ENCODE results near the gene FOXK2.
"Not testable (repeated sequence)": the region's sequence is repeated elsewhere in the genome, so short reads cannot be mapped to it uniquely, and the experiment has no call there.

The FOXK2 gene

DNA sequence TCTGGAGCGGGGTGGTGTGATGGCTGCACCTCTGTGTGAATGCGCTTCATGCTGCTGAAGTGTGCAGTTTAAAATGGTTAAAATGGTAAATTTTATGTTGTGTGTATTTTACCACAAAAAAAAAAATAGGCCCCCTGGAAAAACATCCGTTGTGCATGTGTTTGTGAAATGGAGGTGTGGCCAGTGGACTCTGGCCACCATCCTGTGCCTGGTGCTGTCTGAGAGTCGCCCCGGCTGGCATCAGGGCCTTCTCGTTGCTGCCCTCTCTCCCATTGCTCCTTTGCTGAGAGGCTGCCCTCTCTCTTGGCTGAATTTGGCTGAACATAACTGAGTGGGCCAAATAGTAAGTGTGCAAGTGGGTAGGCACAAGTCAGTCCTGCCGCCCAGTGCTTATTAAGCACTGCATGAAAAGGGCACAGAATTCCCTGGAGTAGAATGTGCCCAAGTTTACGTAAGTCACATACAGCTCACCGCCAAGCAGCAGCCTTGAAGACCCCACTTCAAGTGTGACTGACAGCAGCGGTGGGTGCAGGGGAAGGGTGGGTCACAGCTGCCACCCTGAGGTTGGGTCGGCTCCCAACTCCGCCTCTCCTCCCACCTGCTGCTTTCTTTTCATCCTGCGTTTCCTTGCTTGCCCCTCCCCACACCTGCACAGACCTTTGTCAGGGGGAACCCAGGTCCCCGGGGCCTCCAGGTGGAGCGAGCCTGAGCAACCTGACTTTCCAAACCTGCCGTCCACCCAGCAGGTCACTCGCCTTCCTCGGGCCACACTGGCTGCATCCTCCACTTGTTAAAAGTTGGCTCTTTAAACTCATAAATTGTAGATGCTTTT, 46.8 kb downstream of the FOXK2 start:
- Histone ChIP-seq H3K4me3 (ENCODE audit: low read length) (no peak overlapping the region), H2AFZ (ENCODE audit: low read depth, low read length) (no peak overlapping the region), H3K27me3 (ENCODE audit: insufficient read depth, low read length) (no peaks in the 10 kb centered on the region), H3K9me3 (ENCODE audit: low read length) (no peaks in the 10 kb centered on the region), H3K4me1 (ENCODE audit: insufficient read depth, low read length) (no peaks in the 10 kb centered on the region), H3K36me3 (ENCODE audit: insufficient read depth, low read length) (peaks cover 60% of the 10 kb centered on the region)

DNA sequence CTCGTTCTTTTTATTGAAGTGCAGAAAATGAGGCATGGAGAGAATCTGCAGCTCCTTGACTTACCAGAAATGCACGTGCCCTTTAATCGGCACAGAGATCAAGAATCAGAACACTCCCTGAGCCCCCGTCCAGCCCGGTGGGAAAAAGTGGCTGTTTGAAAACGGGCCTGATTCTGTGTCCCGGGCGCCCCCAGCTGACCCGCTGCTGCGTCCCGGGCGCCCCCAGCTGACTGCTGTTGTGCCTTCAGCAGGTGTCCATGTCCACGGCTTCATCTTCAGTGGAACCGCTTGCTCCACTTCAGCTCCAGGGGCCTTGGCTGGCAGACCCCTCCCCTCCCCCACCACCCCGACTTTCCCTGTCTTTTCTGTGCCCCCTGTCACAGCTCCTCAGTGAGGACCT, 47.8 kb downstream of the FOXK2 start:
- Histone ChIP-seq H3K36me3 (ENCODE audit: insufficient read depth, low read length) (peaks cover 68% of the 10 kb centered on the region), H2AFZ (ENCODE audit: low read depth, low read length) (no peak overlapping the region), H3K9me3 (ENCODE audit: low read length) (no peaks in the 10 kb centered on the region), H3K4me1 (ENCODE audit: insufficient read depth, low read length) (no peaks in the 10 kb centered on the region), H3K4me3 (ENCODE audit: low read length) (no peak overlapping the region), H3K27me3 (ENCODE audit: insufficient read depth, low read length) (no peaks in the 10 kb centered on the region)

DNA sequence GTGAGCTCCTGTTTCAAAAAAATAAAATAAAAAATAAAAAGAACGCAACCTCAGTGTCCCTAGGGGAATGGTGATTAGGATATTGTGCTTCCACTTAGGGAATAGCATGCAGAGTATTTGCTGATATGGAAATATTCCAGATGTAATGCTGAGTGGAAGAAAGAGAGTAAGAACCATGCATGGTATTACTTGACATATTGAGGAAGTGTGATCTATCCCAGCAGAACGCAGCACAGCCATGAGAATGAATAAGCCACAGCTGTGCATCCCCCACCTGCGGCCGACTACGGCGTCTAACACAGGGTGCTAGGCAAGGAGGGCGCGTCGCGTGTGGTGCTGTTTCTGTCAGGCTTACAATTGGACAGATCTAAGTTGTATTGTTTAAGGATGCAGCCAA, 49.5 kb downstream of the FOXK2 start:
- Histone ChIP-seq H3K4me1 (ENCODE audit: insufficient read depth, low read length) (no peaks in the 10 kb centered on the region), H3K27me3 (ENCODE audit: insufficient read depth, low read length) (no peaks in the 10 kb centered on the region), H3K36me3 (ENCODE audit: insufficient read depth, low read length) (peaks cover 84% of the 10 kb centered on the region)

DNA sequence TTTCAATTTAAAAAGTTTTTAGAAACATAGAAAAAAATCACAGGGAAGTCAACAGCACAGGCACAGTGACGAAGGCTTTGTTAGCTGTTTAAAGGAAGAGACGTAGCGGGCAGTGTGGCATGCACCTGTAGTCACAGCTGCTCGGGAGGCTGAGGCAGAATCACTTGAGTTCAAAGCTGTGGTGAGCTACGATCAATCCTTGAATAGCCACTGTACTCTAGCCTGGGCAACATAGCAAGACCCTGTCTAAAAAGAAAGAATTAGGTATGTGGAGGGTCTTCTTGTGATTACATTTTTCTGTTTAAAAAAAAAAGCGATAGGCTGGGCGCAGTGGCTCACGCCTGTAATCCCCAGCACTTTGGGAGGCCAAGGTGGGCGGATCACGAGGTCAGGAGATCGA, 50.1 kb downstream of the FOXK2 start:
- no peak overlapping the region for H3K4me3 ChIP-seq (ENCODE audit: low read length)
- no peaks in the 10 kb centered on the region for H3K27me3 ChIP-seq (ENCODE audit: insufficient read depth, low read length)
- H2AFZ ChIP-seq (ENCODE audit: low read depth, low read length) = no peak overlapping the region
- H3K4me1 ChIP-seq (ENCODE audit: insufficient read depth, low read length) = no peaks in the 10 kb centered on the region
- H3K9me3 ChIP-seq (ENCODE audit: low read length) = peaks cover 1% of the 10 kb centered on the region
- H3K36me3 ChIP-seq (ENCODE audit: insufficient read depth, low read length) = peaks cover 88% of the 10 kb centered on the region

More for the DNA sequence above, 49.5 kb downstream of the FOXK2 start:
- no peak overlapping the region for H2AFZ ChIP-seq (ENCODE audit: low read depth, low read length)
- H3K9me3 ChIP-seq (ENCODE audit: low read length) = peaks cover 1% of the 10 kb centered on the region
- no peak overlapping the region for H3K4me3 ChIP-seq (ENCODE audit: low read length)

DNA sequence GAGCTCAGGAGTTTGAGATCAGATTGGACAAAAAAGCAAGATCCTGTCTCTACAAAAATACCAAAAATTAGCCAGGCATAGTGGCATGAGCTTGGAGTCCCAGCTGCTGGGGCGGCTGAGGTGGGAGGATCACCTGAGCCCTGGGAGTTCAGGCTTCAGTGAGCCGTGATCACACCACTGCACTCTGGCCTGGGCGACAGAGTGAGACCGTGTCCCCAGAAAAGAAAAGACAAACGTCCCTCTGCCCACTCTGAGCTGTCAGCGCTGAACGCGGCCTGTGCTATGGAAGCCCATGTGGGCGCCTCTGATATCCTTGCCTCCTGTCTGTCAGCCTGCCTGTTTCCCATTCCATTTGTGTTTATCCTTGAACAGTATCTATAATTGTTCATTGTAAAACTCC, 50.7 kb downstream of the FOXK2 start:
- Histone ChIP-seq H3K27me3 (ENCODE audit: insufficient read depth, low read length) (no peaks in the 10 kb centered on the region), H3K9me3 (ENCODE audit: low read length) (peaks cover 1% of the 10 kb centered on the region), H3K4me1 (ENCODE audit: insufficient read depth, low read length) (no peaks in the 10 kb centered on the region), H3K36me3 (ENCODE audit: insufficient read depth, low read length) (peaks cover 89% of the 10 kb centered on the region), H2AFZ (ENCODE audit: low read depth, low read length) (no peak overlapping the region), H3K4me3 (ENCODE audit: low read length) (no peak overlapping the region)

DNA sequence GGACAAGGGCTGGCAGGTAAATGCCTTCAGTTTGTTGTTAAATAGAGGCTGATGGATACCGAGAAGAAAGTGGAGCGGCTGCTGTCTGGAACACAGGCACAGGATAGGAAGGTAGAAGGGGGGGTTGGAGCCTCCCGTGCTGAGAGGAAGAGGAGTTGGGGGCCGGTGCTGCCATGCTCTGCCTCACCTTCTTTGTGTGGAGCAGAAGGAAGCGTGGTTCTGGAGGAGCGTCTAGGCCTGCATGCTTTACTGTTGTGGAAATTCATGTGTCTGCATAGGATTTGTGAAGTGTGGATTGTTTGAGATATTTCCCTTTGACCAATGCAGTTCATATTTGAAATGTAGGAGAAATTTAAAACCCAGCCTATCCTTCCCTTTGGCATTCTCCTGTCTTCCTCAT, 52.3 kb downstream of the FOXK2 start:
- Histone ChIP-seq H2AFZ (ENCODE audit: low read depth, low read length) (no peak overlapping the region), H3K4me3 (ENCODE audit: low read length) (no peak overlapping the region), H3K36me3 (ENCODE audit: insufficient read depth, low read length) (peaks cover 83% of the 10 kb centered on the region), H3K27me3 (ENCODE audit: insufficient read depth, low read length) (no peaks in the 10 kb centered on the region), H3K9me3 (ENCODE audit: low read length) (peaks cover 1% of the 10 kb centered on the region), H3K4me1 (ENCODE audit: insufficient read depth, low read length) (no peaks in the 10 kb centered on the region)

DNA sequence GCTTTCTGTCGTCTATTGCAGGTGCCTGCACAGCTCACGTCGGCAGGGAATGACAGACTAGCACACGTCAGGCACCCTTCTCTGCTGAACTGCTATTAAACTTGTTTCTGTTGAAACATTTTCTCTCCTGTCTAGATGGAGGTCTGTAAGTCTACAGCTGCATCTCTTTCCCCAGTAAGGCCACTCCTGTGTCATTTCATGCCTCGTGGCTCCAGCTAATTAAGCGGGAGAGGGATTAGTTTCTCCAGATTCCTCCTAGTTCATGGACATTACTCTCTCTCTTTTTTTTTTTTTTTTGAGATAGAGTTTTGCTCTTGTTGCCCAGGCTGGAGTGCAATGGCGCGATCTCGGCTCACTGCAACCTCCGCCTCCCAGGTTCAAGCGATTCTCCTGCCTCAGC, 54.5 kb downstream of the FOXK2 start:
- no peak overlapping the region for H3K4me3 ChIP-seq (ENCODE audit: low read length)
- H2AFZ ChIP-seq (ENCODE audit: low read depth, low read length) = no peak overlapping the region
- H3K36me3 ChIP-seq (ENCODE audit: insufficient read depth, low read length) = peaks cover 80% of the 10 kb centered on the region
- no peaks in the 10 kb centered on the region for H3K4me1 ChIP-seq (ENCODE audit: insufficient read depth, low read length)
- H3K27me3 ChIP-seq (ENCODE audit: insufficient read depth, low read length) = no peaks in the 10 kb centered on the region
- H3K9me3 ChIP-seq (ENCODE audit: low read length) = peaks cover 1% of the 10 kb centered on the region

DNA sequence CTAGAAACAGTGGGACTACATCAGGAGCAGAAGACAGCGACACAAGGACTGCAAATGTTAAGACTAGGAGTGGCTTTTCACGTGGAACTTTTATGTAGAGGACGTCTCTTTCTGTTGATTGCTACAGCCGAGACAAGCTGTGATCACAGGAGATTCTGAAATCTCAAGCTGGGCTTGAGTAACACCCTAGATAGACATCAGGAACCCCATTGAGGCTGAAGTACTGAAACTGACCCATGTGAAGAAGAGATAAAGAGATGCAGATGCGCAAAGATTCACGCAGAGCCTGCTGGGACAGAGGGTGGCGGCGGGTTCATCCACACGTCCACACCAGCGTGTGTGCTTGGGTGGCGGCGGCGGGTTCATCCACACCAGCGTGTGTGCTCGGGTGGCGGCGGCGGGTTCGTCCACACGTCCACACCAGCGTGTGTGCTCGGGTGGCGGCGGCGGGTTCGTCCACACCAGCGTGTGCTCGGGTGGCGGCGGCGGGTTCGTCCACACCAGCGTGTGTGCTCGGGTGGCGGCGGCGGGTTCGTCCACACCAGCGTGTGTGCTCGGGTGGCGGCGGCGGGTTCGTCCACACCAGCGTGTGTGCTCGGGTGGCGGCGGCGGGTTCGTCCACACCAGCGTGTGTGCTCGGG, 56.2 kb downstream of the FOXK2 start:
- H3K9me3 ChIP-seq (ENCODE audit: low read length); H3K27me3 ChIP-seq (ENCODE audit: insufficient read depth, low read length); H2AFZ ChIP-seq (ENCODE audit: low read depth, low read length); H3K4me3 ChIP-seq (ENCODE audit: low read length); H3K4me1 ChIP-seq (ENCODE audit: insufficient read depth, low read length): not testable (repeated sequence)
- peaks cover 69% of the 10 kb centered on the region for H3K36me3 ChIP-seq (ENCODE audit: insufficient read depth, low read length)

DNA sequence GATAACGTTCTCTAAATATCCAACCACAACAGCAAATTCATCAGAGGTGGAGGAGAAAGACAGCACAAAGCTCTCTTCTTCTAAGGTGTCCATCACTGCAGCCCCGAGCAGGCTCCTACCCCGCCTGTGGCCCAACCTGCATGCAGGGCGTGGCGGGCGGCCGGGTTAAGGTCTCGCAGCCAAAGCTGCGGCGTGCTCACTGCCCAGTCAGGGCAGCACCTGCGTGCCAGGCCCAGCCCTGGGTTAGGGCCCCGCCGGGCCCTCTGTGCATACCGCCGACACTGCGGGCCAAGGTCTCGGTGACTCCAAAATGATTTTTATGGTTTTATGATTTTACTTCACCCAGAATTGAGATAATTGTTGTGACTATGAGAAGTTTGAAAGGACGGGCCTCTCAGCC, 57.8 kb downstream of the FOXK2 start:
- H3K36me3 ChIP-seq (ENCODE audit: insufficient read depth, low read length) = peaks cover 65% of the 10 kb centered on the region

DNA sequence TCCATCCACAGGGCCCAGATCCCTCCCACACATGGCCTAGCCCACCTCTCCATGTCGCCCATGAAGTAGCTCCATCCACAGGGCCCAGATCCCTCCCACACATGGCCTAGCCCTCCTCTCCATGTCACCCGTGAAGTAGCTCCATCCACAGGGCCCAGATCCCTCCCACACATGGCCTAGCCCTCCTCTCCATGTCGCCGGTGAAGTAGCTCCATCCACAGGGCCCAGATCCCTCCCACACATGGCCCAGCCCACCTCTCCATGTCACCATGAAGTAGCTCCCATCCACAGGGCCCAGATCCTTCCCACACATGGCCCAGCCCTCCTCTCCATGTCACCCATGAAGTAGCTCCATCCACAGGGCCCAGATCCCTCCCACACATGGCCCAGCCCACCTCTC, 60.4 kb downstream of the FOXK2 start:
- H3K4me1 ChIP-seq (ENCODE audit: insufficient read depth, low read length); H2AFZ ChIP-seq (ENCODE audit: low read depth, low read length); H3K4me3 ChIP-seq (ENCODE audit: low read length); H3K9me3 ChIP-seq (ENCODE audit: low read length); H3K27me3 ChIP-seq (ENCODE audit: insufficient read depth, low read length): not testable (repeated sequence)
- H3K36me3 ChIP-seq (ENCODE audit: insufficient read depth, low read length) = peaks cover 63% of the 10 kb centered on the region

More for the DNA sequence above, 57.8 kb downstream of the FOXK2 start:
- Histone ChIP-seq H2AFZ (ENCODE audit: low read depth, low read length) (no peak overlapping the region), H3K27me3 (ENCODE audit: insufficient read depth, low read length) (no peaks in the 10 kb centered on the region), H3K4me3 (ENCODE audit: low read length) (no peak overlapping the region), H3K4me1 (ENCODE audit: insufficient read depth, low read length) (no peaks in the 10 kb centered on the region), H3K9me3 (ENCODE audit: low read length) (peaks cover 1% of the 10 kb centered on the region)

DNA sequence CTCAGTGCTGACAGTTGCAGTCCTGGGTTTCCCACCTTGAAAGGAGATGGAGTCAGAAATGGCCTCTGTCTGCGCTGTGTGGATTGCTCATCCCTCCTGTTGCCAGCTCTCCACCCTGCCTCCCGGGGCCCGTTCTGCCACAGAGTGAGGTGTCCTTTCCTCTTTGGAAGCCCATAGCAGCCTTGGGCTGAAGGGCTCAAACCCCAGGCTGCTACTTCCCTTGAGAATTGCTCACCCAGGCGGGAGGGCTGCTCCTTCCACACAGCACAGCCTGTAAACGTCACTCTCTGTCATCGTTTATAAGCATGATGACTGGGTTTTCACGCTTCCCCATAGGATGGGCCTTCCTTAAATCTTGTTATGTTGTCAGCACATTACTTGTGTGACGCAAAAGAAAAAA, 62.7 kb downstream of the FOXK2 start:
- no peaks in the 10 kb centered on the region for H3K27me3 ChIP-seq (ENCODE audit: insufficient read depth, low read length)
- no peaks in the 10 kb centered on the region for H3K9me3 ChIP-seq (ENCODE audit: low read length)
- no peak overlapping the region for H2AFZ ChIP-seq (ENCODE audit: low read depth, low read length)
- H3K4me1 ChIP-seq (ENCODE audit: insufficient read depth, low read length) = no peaks in the 10 kb centered on the region
- H3K4me3 ChIP-seq (ENCODE audit: low read length) = no peak overlapping the region
- H3K36me3 ChIP-seq (ENCODE audit: insufficient read depth, low read length) = peaks cover 66% of the 10 kb centered on the region

DNA sequence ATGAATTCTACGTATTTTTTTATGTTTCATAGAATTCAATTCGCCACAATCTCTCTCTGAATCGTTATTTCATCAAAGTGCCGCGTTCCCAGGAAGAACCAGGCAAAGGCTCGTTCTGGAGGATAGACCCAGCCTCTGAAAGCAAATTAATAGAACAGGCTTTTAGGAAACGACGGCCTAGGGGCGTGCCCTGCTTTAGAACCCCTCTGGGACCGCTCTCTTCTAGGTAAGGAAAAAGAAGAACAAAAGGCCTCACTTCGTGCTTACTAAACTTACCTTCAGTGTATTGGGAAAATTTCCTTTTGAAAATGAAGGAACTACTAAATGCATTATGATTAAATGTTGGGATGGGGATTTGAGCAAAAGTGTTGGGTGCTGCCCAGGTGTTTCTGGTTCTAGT, 63.2 kb downstream of the FOXK2 start:
- no peaks in the 10 kb centered on the region for H3K9me3 ChIP-seq (ENCODE audit: low read length)
- H2AFZ ChIP-seq (ENCODE audit: low read depth, low read length) = no peak overlapping the region
- H3K4me3 ChIP-seq (ENCODE audit: low read length) = no peak overlapping the region
- H3K36me3 ChIP-seq (ENCODE audit: insufficient read depth, low read length) = peaks cover 67% of the 10 kb centered on the region
- H3K27me3 ChIP-seq (ENCODE audit: insufficient read depth, low read length) = no peaks in the 10 kb centered on the region
- no peaks in the 10 kb centered on the region for H3K4me1 ChIP-seq (ENCODE audit: insufficient read depth, low read length)

DNA sequence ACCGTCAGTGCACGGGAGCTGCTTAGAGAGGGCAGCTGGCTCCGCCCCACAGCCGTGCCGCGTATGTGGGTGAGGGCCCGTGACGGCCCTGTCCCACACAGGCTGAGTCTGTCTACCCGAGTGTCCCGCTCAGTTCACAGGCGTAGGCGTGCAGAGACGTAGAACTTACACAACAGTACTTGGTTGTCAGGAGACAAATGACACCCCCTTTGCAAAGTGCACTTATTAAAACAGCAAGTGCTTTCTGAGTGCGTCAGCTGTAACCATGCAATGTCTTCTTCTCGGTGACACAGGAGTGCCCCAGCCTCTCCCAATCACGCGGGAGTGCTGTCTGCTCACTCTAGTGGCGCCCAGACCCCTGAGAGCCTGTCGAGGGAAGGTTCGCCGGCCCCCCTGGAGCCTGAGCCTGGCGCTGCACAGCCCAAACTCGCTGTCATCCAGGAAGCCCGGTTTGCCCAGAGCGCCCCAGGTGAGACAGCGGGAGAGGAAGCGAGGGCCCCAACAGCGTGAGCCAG, 64.2 kb downstream of the FOXK2 start:
- no peaks in the 10 kb centered on the region for H3K4me1 ChIP-seq (ENCODE audit: insufficient read depth, low read length)
- no peaks in the 10 kb centered on the region for H3K27me3 ChIP-seq (ENCODE audit: insufficient read depth, low read length)
- no peaks in the 10 kb centered on the region for H3K9me3 ChIP-seq (ENCODE audit: low read length)
- no peak overlapping the region for H2AFZ ChIP-seq (ENCODE audit: low read depth, low read length)
- no peak overlapping the region for H3K4me3 ChIP-seq (ENCODE audit: low read length)
- H3K36me3 ChIP-seq (ENCODE audit: insufficient read depth, low read length) = peaks cover 63% of the 10 kb centered on the region

Measured in neuron (in vitro differentiated cells).